ENCODE results near the gene PIGW.
"Not testable (repeated sequence)": the region's sequence is repeated elsewhere in the genome, so short reads cannot be mapped to it uniquely, and the experiment has no call there.

Gene PIGW

GRCh38 chr17:36534840-36535668 lies at the start of gene PIGW, which contains the start of gene MYO19:
Gene PIGW (plus strand): TSS chr17:36534987. CDS start chr17:36537102, 2,115 bp downstream.
Gene MYO19 (minus strand): TSS chr17:36534868. CDS start chr17:36532538, 2,330 bp downstream.
- peak; percentile 67 to 81 (median 74) for DNase-seq

- DNase-seq: no peak
Observed at GRCh38 chr17:36485027-36485426, 49.8 kb upstream of the PIGW start.

GRCh38 chr17:36485805-36486203 lies 49.0 kb upstream of the PIGW start:
- no peak for DNase-seq

GRCh38 chr17:36486204-36487194 lies 48.3 kb upstream of the PIGW start, which contains the start of gene ZNHIT3:
Gene ZNHIT3 (plus strand): TSS chr17:36486681. CDS start chr17:36486700, 19 bp downstream.
- peak; percentile 81 to 90 (median 87) for DNase-seq

- DNase-seq: no peak
Observed at GRCh38 chr17:36493956-36494355, 40.8 kb upstream of the PIGW start.

- no peak for DNase-seq
Observed at GRCh38 chr17:36494674-36495073, 40.1 kb upstream of the PIGW start.

GRCh38 chr17:36495076-36495578 lies 39.7 kb upstream of the PIGW start:
- no peak for DNase-seq

GRCh38 chr17:36496018-36496789 lies 38.6 kb upstream of the PIGW start:
- no peak for DNase-seq

GRCh38 chr17:36498155-36498554 lies 36.6 kb upstream of the PIGW start:
- no peak for DNase-seq

- no peak for DNase-seq
Observed at GRCh38 chr17:36498560-36499300, 36.1 kb upstream of the PIGW start.

GRCh38 chr17:36500745-36501225 lies 34.0 kb upstream of the PIGW start:
- no peak for DNase-seq

GRCh38 chr17:36501351-36501750 lies 33.4 kb upstream of the PIGW start:
- no peak for DNase-seq

- DNase-seq: no peak
Observed at GRCh38 chr17:36501963-36502362, 32.8 kb upstream of the PIGW start.

GRCh38 chr17:36503456-36504155 lies 31.2 kb upstream of the PIGW start:
- no peak for DNase-seq

- no peak for DNase-seq
Observed at GRCh38 chr17:36504156-36504545, 30.6 kb upstream of the PIGW start.

GRCh38 chr17:36505171-36505570 lies 29.6 kb upstream of the PIGW start:
- no peak for DNase-seq

- no peak for DNase-seq
Observed at GRCh38 chr17:36506249-36506826, 28.4 kb upstream of the PIGW start.

- no peak for DNase-seq
Observed at GRCh38 chr17:36506831-36507230, 28.0 kb upstream of the PIGW start.

- no peak for DNase-seq
Observed at GRCh38 chr17:36507266-36507665, 27.5 kb upstream of the PIGW start.

- DNase-seq: not testable (repeated sequence)
Observed at GRCh38 chr17:36508439-36508838, 26.3 kb upstream of the PIGW start.

All from stimulated activated naive CD4-positive, alpha-beta T cell (primary cell).